H1 (cell line): ENCODE measurements around the gene FRMD6. TPM values are rescaled to one million over a fixed set of nuclear protein-coding genes. Genes with fewer than 3 reads are reported as not detected.

ENCODE experiments used
- CTCF ChIA-PET: fragments of 300-600 bp; sonication (Branson Sonifier 250); formaldehyde crosslinking; loops from one replicate; lab custom pipeline; 2021; ENCODE audit not compliant: partially characterized antibody; lab: Charles Lee
- POLR2A ChIA-PET: fragments of 300-600 bp; sonication (Branson Sonifier 250); formaldehyde crosslinking; loops from one replicate; lab custom pipeline; 2021; ENCODE audit warnings: inconsistent platforms; ENCODE audit not compliant: partially characterized antibody; lab: Charles Lee
- DNase-seq, 2 experiments: peaks; one replicate each; pipeline versions ENCODE4 v3.0.0 to v3.0.0-alpha.2; 2010 to 2022; ENCODE audit warnings: low spot score in 2 of 2, low read depth in 1 of 2, mixed read lengths in 1 of 2
- FAIRE-seq: peaks from 2 replicates; lab custom pipeline; 2011; peaks lifted over from hg19 to GRCh38; lab: Jason Lieb, UNC
- H2AFZ ChIP-seq: 2 replicates; pipeline ENCODE4 v1.8.1; 2012; ENCODE audit warnings: low read length, inconsistent platforms
- H2AK5ac ChIP-seq: 2 replicates; pipeline ENCODE4 v1.6.1; 2013; ENCODE audit warnings: low read depth, low read length
- H2BK120ac ChIP-seq: replicated peaks from 2 replicates; pipeline ENCODE3; 2013; ENCODE audit warnings: low read depth, low read length, inconsistent platforms
- H2BK12ac ChIP-seq: 2 replicates; pipeline ENCODE4 v1.6.1; 2013; ENCODE audit warnings: low read depth, low read length
- H2BK15ac ChIP-seq: 2 replicates; pipeline ENCODE4 v1.6.1; 2013; ENCODE audit warnings: low read length
- H2BK20ac ChIP-seq: 2 replicates; pipeline ENCODE4 v1.6.1; 2013; ENCODE audit warnings: low read length
- H2BK5ac ChIP-seq: 2 replicates; pipeline ENCODE4 v1.6.1; 2013; ENCODE audit warnings: low read depth, low read length
- H3K14ac ChIP-seq: 2 replicates; pipeline ENCODE4 v1.6.1; 2013; ENCODE audit warnings: inconsistent platforms; ENCODE audit not compliant: insufficient read length
- H3K18ac ChIP-seq: 2 replicates; pipeline ENCODE4 v1.6.1; 2013; ENCODE audit warnings: low read length; ENCODE audit errors: extremely low read depth
- H3K23ac ChIP-seq: 2 replicates; pipeline ENCODE4 v1.6.1; 2013; ENCODE audit warnings: inconsistent platforms; ENCODE audit not compliant: insufficient read length
- H3K23me2 ChIP-seq: 2 replicates; pipeline ENCODE4 v1.6.1; 2013; ENCODE audit warnings: low read depth, low read length
- H3K27ac ChIP-seq: 2 replicates; pipeline ENCODE4 v1.6.1; 2011; ENCODE audit warnings: low read depth, low read length, inconsistent platforms
- H3K27me3 ChIP-seq, 4 experiments: replicated peaks in 1 of 4; 1 replicate in 1 of 4; 2 replicates in 3 of 4; pipeline versions ENCODE4 v1.6.1 to v1.8.1; 2011 to 2013; ENCODE audit warnings: low read length in 3 of 4, mild to moderate bottlenecking in 3 of 4, inconsistent platforms in 2 of 4, mixed read lengths in 2 of 4, moderate library complexity in 1 of 4; ENCODE audit not compliant: control insufficient read depth in 3 of 4, insufficient read depth in 3 of 4; ENCODE audit errors: extremely low read depth in 1 of 4
- H3K36me3 ChIP-seq, 4 experiments: 2 replicates each; pipeline versions ENCODE4 v1.6.1 to v1.8.1; 2011 to 2013; ENCODE audit warnings: mild to moderate bottlenecking in 4 of 4, low read length in 3 of 4, moderate library complexity in 2 of 4, control low read depth in 1 of 4, inconsistent platforms in 1 of 4; ENCODE audit not compliant: insufficient read depth in 4 of 4, control insufficient read depth in 2 of 4
- H3K4ac ChIP-seq: replicated peaks from 2 replicates; pipeline ENCODE3; 2013; ENCODE audit warnings: low read length, low read depth, mixed read lengths, inconsistent platforms; ENCODE audit not compliant: insufficient read length
- H3K4me1 ChIP-seq, 4 experiments: replicated peaks in 1 of 4; 1 replicate in 1 of 4; 2 replicates in 3 of 4; pipeline versions ENCODE4 v1.6.1 to v1.8.1; 2011 to 2013; ENCODE audit warnings: low read length in 3 of 4, inconsistent platforms in 2 of 4, mixed read lengths in 1 of 4; ENCODE audit not compliant: insufficient read depth in 4 of 4, control insufficient read depth in 3 of 4
- H3K4me2 ChIP-seq, 2 experiments: 2 replicates each; pipeline versions ENCODE4 v1.6.1 to v1.8.1; 2011 to 2013; ENCODE audit warnings: low read depth in 2 of 2, low read length in 2 of 2, control low read depth in 1 of 2, inconsistent platforms in 1 of 2, mild to moderate bottlenecking in 1 of 2; ENCODE audit not compliant: insufficient read depth in 1 of 2
- H3K4me3 ChIP-seq, 4 experiments: fragments of 200-600, 300-600 bp in 1 of 4; sonication (generic), shearing (Covaris generic), sonication (Bioruptor Twin) in 1 of 4; 2 replicates each; pipeline versions ENCODE4 v1.5.1 to v1.8.1; 2011 to 2016; ENCODE audit warnings: low read length in 4 of 4, low read depth in 3 of 4, control low read depth in 2 of 4, inconsistent platforms in 2 of 4, mild to moderate bottlenecking in 2 of 4, mixed read lengths in 1 of 4, moderate library complexity in 1 of 4; ENCODE audit not compliant: insufficient read depth in 2 of 4; ENCODE audit errors: extremely low read depth in 1 of 4
- H3K56ac ChIP-seq: replicated peaks from 2 replicates; pipeline ENCODE3; 2013; ENCODE audit warnings: low read depth, mild to moderate bottlenecking, mixed read lengths, low read length, inconsistent platforms; ENCODE audit not compliant: insufficient read length
- H3K79me1 ChIP-seq: 2 replicates; pipeline ENCODE4 v1.6.1; 2013; ENCODE audit warnings: low read depth, low read length, control low read depth
- H3K79me2 ChIP-seq, 2 experiments: 2 replicates each; pipeline versions ENCODE4 v1.6.1 to v1.8.1; 2012 to 2013; ENCODE audit warnings: low read length in 2 of 2, mild to moderate bottlenecking in 2 of 2, inconsistent platforms in 1 of 2; ENCODE audit not compliant: insufficient read depth in 2 of 2, control insufficient read depth in 1 of 2
- H3K9ac ChIP-seq, 4 experiments: replicated peaks in 1 of 4; 1 replicate in 1 of 4; 2 replicates in 3 of 4; pipeline versions ENCODE4 v1.6.1 to v1.8.1; 2011 to 2013; ENCODE audit warnings: low read depth in 3 of 4, low read length in 3 of 4, control low read depth in 2 of 4, mild to moderate bottlenecking in 2 of 4, moderate library complexity in 2 of 4, inconsistent platforms in 1 of 4; ENCODE audit errors: extremely low read depth in 1 of 4
- H3K9me3 ChIP-seq, 2 experiments: 2 replicates each; pipeline versions ENCODE4 v1.6.1 to v1.8.1; 2012 to 2013; ENCODE audit warnings: mild to moderate bottlenecking in 2 of 2, moderate library complexity in 2 of 2, control low read depth in 1 of 2, inconsistent platforms in 1 of 2, low read depth in 1 of 2, low read length in 1 of 2, mixed read lengths in 1 of 2; ENCODE audit not compliant: insufficient read depth in 2 of 2
- H4K20me1 ChIP-seq, 2 experiments: replicated peaks in 1 of 2; 2 replicates each; pipeline versions ENCODE3 to v1.8.1; 2011 to 2013; ENCODE audit warnings: inconsistent platforms in 2 of 2, low read length in 2 of 2, mild to moderate bottlenecking in 1 of 2; ENCODE audit not compliant: insufficient read depth in 2 of 2, control insufficient read depth in 1 of 2
- H4K5ac ChIP-seq: 2 replicates; pipeline ENCODE4 v1.6.1; 2013; ENCODE audit warnings: low read length, low read depth, mixed read lengths, inconsistent platforms; ENCODE audit not compliant: insufficient read length
- H4K8ac ChIP-seq: 2 replicates; pipeline ENCODE4 v1.8.0; 2013; ENCODE audit warnings: mild to moderate bottlenecking, moderate library complexity, low read length, inconsistent platforms; ENCODE audit not compliant: insufficient read depth; ENCODE audit errors: extremely low read depth
- H4K91ac ChIP-seq: replicated peaks from 2 replicates; pipeline ENCODE3; 2013; ENCODE audit warnings: low read length, mixed read lengths, inconsistent platforms; ENCODE audit not compliant: insufficient read length
- ASH2L ChIP-seq: fragments of 200-600, 300-600 bp; sonication (generic); IDR thresholded peaks from one replicate; pipeline ENCODE4 v1.7.1; 2017; ENCODE audit warnings: low read length
- BRCA1 ChIP-seq: IDR thresholded peaks from 2 replicates; pipeline ENCODE4 v1.6.1; 2012; ENCODE audit warnings: low read depth, low read length, improper control_type of control experiment
- CEBPB ChIP-seq: IDR thresholded peaks from 2 replicates; pipeline ENCODE4 v1.6.1; 2012; ENCODE audit warnings: low read depth, low read length
- KDM4A ChIP-seq: IDR thresholded peaks from one replicate; pipeline ENCODE4 v1.7.1; 2012; ENCODE audit warnings: low read depth, mild to moderate bottlenecking, moderate library complexity, low read length, inconsistent platforms; ENCODE audit not compliant: severe bottlenecking
- POU5F1 ChIP-seq: IDR thresholded peaks from 2 replicates; pipeline ENCODE4 v1.6.1; 2011; ENCODE audit warnings: low read depth, mild to moderate bottlenecking, low read length, moderate library complexity
- RNF2 ChIP-seq: fragments of 200-900, 300-1000 bp; sonication (generic); IDR thresholded peaks from 2 replicates; pipeline ENCODE4 v1.7.1; 2016; ENCODE audit warnings: borderline replicate concordance, low read depth, mild to moderate bottlenecking, antibody characterized with exemption, low read length; ENCODE audit not compliant: poor library complexity, severe bottlenecking; ENCODE audit errors: missing control alignments
- SAP30 ChIP-seq: fragments of 300-600 bp; sonication (generic); IDR thresholded peaks from 2 replicates; pipeline ENCODE4 v1.7.1; 2012; ENCODE audit warnings: low read length, moderate library complexity, mild to moderate bottlenecking, inconsistent platforms; ENCODE audit not compliant: insufficient read depth, insufficient replicate concordance
- SRF ChIP-seq: IDR thresholded peaks from 2 replicates; pipeline ENCODE4 v1.6.1; 2011; ENCODE audit warnings: mild to moderate bottlenecking, low read depth, low read length, moderate library complexity
- WGBS, 2 experiments: shearing (Covaris generic) in 1 of 2; methylation state at CpG; one replicate each; pipeline versions ENCODE4 v1.1.6 to v1.1.7; 2013 to 2015; ENCODE audit warnings: low lambda C conversion rate in 2 of 2, mixed read lengths in 2 of 2, inconsistent platforms in 1 of 2, low coverage in 1 of 2, missing lambda C conversion rate in 1 of 2; ENCODE audit not compliant: insufficient replicate concordance in 2 of 2, insufficient coverage in 1 of 2, insufficient read length in 1 of 2; ENCODE audit errors: extremely low coverage in 1 of 2, missing lambda C conversion rate in 1 of 2; 5-methylcytosine and 5-hydroxymethylcytosine counted together
- polyA plus RNA-seq, 7 experiments: library from polyadenylated mRNA; depleted of rRNA in 3 of 7; stranded (reverse) in 5 of 7; unstranded in 2 of 7; fragments of >200 nt in 5 of 7; fragments of 200-250 nt in 2 of 7; gene quantifications; 1 replicate in 5 of 7; 2 replicates in 1 of 7; 4 replicates in 1 of 7; pipeline versions ENCODE4 v1.2.1 to v1.2.3, GENCODE V29; 2011 to 2013; ENCODE audit warnings: missing spikeins in 2 of 7, mixed read lengths in 2 of 7
- total RNA-seq: library from RNA; stranded (reverse); fragmentation: NEBNext Ultra II Directional; extraction: Animal tissue kit (Norgen Biotek cat#: 25700); gene quantifications from 2 replicates; pipeline ENCODE4 v1.2.1, GENCODE V29; 2021

FRMD6 gene
- total and polyA plus RNA-seq, 2 of the 8 experiments (the other 6 are each of a cell fraction or from before 2014, with no cell fraction given), result 5.4 to 23.7 TPM

GRCh38 chr14:51726166-51726899 is 74.6 kb downstream of the FRMD6 start:
- no peak overlapping the region for H3K23ac ChIP-seq
- no peak overlapping the region for H3K56ac ChIP-seq
- H3K79me2 ChIP-seq, result no peaks in the 10 kb centered on the region
- H3K9ac ChIP-seq, result no peak overlapping the region
- no peak overlapping the region for H4K5ac ChIP-seq
- peaks cover 0 to 1% (median 0%) of the 10 kb centered on the region in 4 experiments; a peak in 1 of 7 replicates for H3K27me3 ChIP-seq
- H3K23me2 ChIP-seq, result no peaks in the 10 kb centered on the region
- no peaks in the 10 kb centered on the region for H4K20me1 ChIP-seq
- no peaks in the 10 kb centered on the region for H3K9me3 ChIP-seq
- H3K14ac ChIP-seq, result no peak overlapping the region
- H3K4ac ChIP-seq, result no peak overlapping the region
- H3K79me1 ChIP-seq, result no peaks in the 10 kb centered on the region
- no peak overlapping the region for H4K91ac ChIP-seq
- H2BK20ac ChIP-seq, result no peak overlapping the region
- peaks cover 0 to 38% (median 15%) of the 10 kb centered on the region in 4 experiments; a peak in 6 of 8 replicates for H3K36me3 ChIP-seq
- H3K27ac ChIP-seq, result no peak overlapping the region
- POLR2A ChIA-PET, result no interaction called here
- no peak overlapping the region for H3K18ac ChIP-seq
- H2AK5ac ChIP-seq, result no peak overlapping the region
- no peak for FAIRE-seq
- TF ChIP-seq SAP30 (no peak), ASH2L (no peak), BRCA1 (no peak), KDM4A (no peak), POU5F1 (no peak), SRF (no peak), RNF2 (no peak), CEBPB (no peak)
- no peak overlapping the region for H2BK5ac ChIP-seq
- no peaks in the 10 kb centered on the region for H3K4me1 ChIP-seq
- CTCF ChIA-PET, result interaction anchor here (1.3 kb wide), 1 partner anchor 49 kb away, joined by 7 read pairs; no protein-coding TSS in a partner anchor
- no peak overlapping the region for H2AFZ ChIP-seq
- WGBS, 2 experiments, result 79% methylated on average over 2 of the region's 2 CpGs; no CpG with 5 or more reads in 1 of the 2 experiments
- no peak overlapping the region for H2BK12ac ChIP-seq
- H3K4me2 ChIP-seq, result no peak overlapping the region
- no peak overlapping the region for H3K4me3 ChIP-seq
- no peak for DNase-seq
- H2BK15ac ChIP-seq, result no peak overlapping the region
- no peak overlapping the region for H2BK120ac ChIP-seq
- H4K8ac ChIP-seq, result no peak overlapping the region
